Mucosa of descending colon (tissue), 3 donors: Measurements from ENCODE around the gene HCFC1R1. TPM values are rescaled to one million over a fixed set of nuclear protein-coding genes. Genes with fewer than 3 reads are reported as not detected.

Experiments used
- ATAC-seq: fragments of 200-7000 bp; cut with Tn5 transposase; one replicate; pipeline ENCODE4 v1.9.1; 2020; ENCODE audit warnings: mild to moderate bottlenecking, moderate library complexity
- DNase-seq, 3 donors: peaks; one replicate each; pipeline ENCODE4 v3.0.0-alpha.2; 2020
- H3K36me3 ChIP-seq: fragments of 200-600 bp; one replicate; pipeline ENCODE4 v1.8.0; 2021; ENCODE audit warnings: low read depth, mild to moderate bottlenecking
- H3K4me1 ChIP-seq: fragments of 200-600 bp; one replicate; pipeline ENCODE4 v1.8.0; 2021; ENCODE audit warnings: low read depth, mild to moderate bottlenecking
- H3K4me3 ChIP-seq: fragments of 200-600 bp; one replicate; pipeline ENCODE4 v1.8.0; 2021; ENCODE audit warnings: mild to moderate bottlenecking
- H3K9me3 ChIP-seq: fragments of 200-600 bp; one replicate; pipeline ENCODE4 v1.8.0; 2021; ENCODE audit warnings: mild to moderate bottlenecking
- CTCF ChIP-seq: fragments of 200-600 bp; IDR thresholded peaks from one replicate; pipeline ENCODE4 v1.8.0; 2022; ENCODE audit warnings: antibody characterized with exemption, mild to moderate bottlenecking
- intact Hi-C, 2 donors: fragments of 100-400 bp; cut with DNase I in 1 of 2; cut with micrococcal nuclease in 1 of 2; formaldehyde crosslinking; loops; one replicate each; pipeline versions ENCODE4 v1.11.0 to v1.11.1; 2022; cut with DNase I, micrococcal nuclease
- total RNA-seq, 3 donors: library from RNA; stranded (reverse); fragmentation: NEBNext Ultra II Directional in 2 of 3; extraction: Animal tissue kit (Norgen Biotek cat#: 25700) in 2 of 3; gene quantifications; one replicate each; pipeline versions ENCODE4 v1.2.1 to v1.2.4, GENCODE V29; 2021 to 2023
- donor health status: DM: no; HTN: no; CAD: no; lungs with moderate emphysema.
- donor health status: DM: no; HTN: no; CAD: no.
- donor health status: DM: no; HTN: yes; CAD: no.

HCFC1R1 gene
- total RNA-seq, 3 donors from 2014 or later = 19.7 to 33.3 (median 26.5) TPM

GRCh38 chr16:3030222-3031212 lies 6.8 kb upstream of the HCFC1R1 start:
- intact Hi-C loops = no loop called here
- no peaks in the 10 kb centered on the region for H3K9me3 ChIP-seq

GRCh38 chr16:3029491-3030221 lies 5.9 kb upstream of the HCFC1R1 start:
- Histone ChIP-seq H3K9me3 (no peaks in the 10 kb centered on the region), H3K36me3 (no peaks in the 10 kb centered on the region), H3K4me3 (no peak overlapping the region), H3K4me1 (peaks cover 34% of the 10 kb centered on the region)
- no peak for ATAC-seq
- DNase-seq = peak in 1 of 3 donors; percentile 50
- intact Hi-C loops = no loop called here
- TF ChIP-seq CTCF = no peak

More at GRCh38 chr16:3030222-3031212, 6.8 kb upstream of the HCFC1R1 start:
- no peak for TF ChIP-seq CTCF
- Histone ChIP-seq H3K4me1 (peaks cover 30% of the 10 kb centered on the region), H3K36me3 (no peaks in the 10 kb centered on the region), H3K4me3 (no peak overlapping the region)
- no peak for ATAC-seq
- peak in 1 of 3 donors; percentile 42 for DNase-seq

- no peak for TF ChIP-seq CTCF
- no peak overlapping the region for H3K4me3 ChIP-seq
- DNase-seq (peak in 2 of 3 donors; percentile 54 to 63), ATAC-seq (no peak)
- H3K36me3 ChIP-seq = no peaks in the 10 kb centered on the region
- no peaks in the 10 kb centered on the region for H3K9me3 ChIP-seq
- peaks cover 37% of the 10 kb centered on the region for H3K4me1 ChIP-seq
- intact Hi-C loops = no loop called here
Observed at GRCh38 chr16:3028716-3029319, 5.1 kb upstream of the HCFC1R1 start.

GRCh38 chr16:3027983-3028715 lies 4.4 kb upstream of the HCFC1R1 start:
- H3K4me3 ChIP-seq = no peak overlapping the region
- intact Hi-C loops = no loop called here
- peaks cover 40% of the 10 kb centered on the region for H3K4me1 ChIP-seq

More at GRCh38 chr16:3027983-3028715, 4.4 kb upstream of the HCFC1R1 start:
- Histone ChIP-seq H3K36me3 (no peaks in the 10 kb centered on the region), H3K9me3 (no peaks in the 10 kb centered on the region)
- peak; percentile 95 for TF ChIP-seq CTCF
- peak; percentile 80 for ATAC-seq
- DNase-seq = peak; percentile 91 to 95 (median 95)
